Activated effector memory CD4-positive, alpha-beta T cell treated with Interleukin-2 at 50 U/mL for 16 hours (primary cell): ENCODE data around the gene ARMC9.
"Not testable (repeated sequence)": the region's sequence is repeated elsewhere in the genome, so short reads cannot be mapped to it uniquely, and the experiment has no call there.

ENCODE experiments used
- DNase-seq: peaks from one replicate; pipeline ENCODE4 v3.0.0-alpha.2; 2020

ARMC9 gene

DNA sequence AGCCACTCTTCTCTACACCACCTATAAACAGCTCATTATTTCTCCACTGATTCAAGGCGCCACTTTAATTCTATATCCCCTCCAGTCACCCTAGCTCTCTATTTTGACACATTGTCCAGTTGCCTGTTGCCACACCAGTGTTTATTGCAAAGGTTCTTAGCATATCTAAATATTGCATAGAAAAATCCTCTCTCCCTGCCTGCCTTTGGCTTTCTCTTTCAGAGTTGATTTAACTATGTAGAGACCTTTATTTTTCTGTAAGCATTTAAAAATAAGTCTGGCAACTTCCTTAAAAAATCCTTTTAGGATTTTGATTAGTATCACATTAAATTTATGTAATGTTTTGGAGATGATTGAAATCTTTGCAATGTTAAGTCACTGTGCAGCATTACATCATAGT is 149.2 kb downstream of the ARMC9 start:
- no peak for DNase-seq

DNA sequence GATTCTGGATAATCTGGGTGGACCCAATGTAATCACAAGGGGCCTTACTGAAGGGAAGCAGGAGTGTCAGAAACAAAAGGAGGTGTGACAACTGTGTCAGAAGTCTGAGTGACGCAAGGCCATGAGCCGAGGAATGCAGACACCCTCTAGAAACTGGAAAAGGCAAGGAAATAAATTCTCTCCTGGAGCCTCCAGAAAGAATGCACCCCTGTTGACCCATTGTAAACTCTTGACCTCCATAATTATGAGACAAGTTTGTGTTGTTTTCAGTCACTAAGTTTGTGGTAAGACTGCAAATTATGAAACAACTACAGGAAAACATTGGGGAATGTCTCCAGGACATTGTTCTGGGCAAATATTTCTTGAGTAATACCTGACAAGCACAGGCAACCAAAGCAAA is 149.7 kb downstream of the ARMC9 start:
- DNase-seq = no peak

DNA sequence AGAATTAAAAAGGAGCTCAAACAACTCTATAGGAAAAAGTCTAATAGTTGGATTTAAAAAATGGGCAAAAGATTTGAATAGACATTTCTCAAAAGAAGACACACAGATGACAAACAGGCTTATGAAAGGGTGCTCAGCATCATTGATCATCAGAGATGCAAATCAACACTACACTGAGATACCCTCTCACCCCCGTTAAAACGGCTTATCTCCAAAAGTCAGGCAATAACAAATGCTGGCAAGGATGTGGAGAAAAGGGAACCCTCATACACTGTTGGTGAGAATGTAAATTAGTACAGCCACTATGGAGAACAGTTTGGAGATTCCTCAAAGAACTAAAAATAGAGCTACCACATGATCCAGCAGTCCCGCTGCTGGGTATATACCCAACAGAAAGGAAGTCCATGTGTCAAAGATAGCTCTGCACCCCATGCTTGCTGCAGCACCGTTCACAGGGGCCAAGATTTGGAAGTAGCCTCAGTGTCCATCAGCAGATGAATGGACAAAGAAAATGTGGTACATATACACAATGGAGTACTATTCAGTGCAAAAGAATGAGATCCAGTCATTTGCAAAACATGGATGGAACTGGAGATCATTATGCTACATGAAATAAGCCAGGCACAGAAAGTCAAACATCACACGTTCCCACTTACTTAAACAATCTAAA is 150.4 kb downstream of the ARMC9 start:
- no peak for DNase-seq

DNA sequence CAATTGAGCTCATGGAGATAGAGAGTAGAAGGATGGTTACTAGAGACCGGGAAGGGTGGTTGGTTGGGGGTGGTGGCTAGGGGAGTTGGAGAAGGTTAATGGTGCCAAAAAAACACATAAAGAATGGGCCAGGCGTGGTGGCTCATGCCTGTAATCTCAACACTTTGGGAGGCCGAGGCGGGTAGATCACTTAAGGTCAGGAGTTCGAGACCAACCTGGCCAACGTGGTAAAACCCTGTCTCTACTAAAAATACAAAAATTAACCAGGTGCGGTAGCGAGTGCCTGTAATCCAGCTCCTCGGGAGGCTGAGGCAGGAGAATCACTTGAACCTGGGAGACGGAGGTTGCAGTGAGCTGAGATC is 150.9 kb downstream of the ARMC9 start:
- DNase-seq = not testable (repeated sequence)

DNA sequence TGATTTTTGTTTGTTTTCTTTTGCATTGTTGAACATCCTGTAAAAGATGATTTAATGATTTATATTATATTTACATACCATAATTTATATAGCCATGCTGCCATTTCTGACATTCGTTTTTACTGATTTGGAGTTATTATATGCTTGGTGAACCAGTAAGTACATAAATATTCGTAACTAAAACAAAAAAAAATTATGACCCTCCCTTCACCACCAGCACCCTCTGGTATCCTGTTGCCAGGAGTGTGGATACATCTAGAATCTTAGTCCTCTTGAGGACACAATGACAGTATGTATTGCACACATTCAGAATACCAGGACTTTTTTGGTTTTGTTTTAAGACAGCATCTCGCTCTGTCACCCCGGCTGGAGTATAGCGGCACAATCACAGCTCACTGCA is 153.2 kb downstream of the ARMC9 start:
- no peak for DNase-seq

DNA sequence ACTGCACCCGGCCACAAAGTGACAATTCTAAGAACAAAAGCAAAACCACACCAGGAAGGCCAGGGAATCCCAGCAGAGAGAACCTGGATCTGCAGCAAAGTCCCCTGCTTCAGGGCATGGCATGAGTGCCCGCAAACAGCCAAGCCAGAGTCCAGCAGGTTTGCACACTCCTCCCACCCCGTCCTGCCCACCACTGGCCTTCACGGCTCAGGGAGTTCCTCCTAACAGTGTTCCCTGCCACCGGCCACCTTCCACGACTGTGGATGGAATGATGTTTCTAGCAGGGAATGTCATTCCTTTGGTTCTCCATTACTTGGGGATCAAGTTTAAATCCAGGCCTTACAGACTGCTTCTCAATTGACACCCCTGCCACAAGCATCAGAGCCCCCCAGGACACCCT is 155.0 kb downstream of the ARMC9 start:
- no peak for DNase-seq

DNA sequence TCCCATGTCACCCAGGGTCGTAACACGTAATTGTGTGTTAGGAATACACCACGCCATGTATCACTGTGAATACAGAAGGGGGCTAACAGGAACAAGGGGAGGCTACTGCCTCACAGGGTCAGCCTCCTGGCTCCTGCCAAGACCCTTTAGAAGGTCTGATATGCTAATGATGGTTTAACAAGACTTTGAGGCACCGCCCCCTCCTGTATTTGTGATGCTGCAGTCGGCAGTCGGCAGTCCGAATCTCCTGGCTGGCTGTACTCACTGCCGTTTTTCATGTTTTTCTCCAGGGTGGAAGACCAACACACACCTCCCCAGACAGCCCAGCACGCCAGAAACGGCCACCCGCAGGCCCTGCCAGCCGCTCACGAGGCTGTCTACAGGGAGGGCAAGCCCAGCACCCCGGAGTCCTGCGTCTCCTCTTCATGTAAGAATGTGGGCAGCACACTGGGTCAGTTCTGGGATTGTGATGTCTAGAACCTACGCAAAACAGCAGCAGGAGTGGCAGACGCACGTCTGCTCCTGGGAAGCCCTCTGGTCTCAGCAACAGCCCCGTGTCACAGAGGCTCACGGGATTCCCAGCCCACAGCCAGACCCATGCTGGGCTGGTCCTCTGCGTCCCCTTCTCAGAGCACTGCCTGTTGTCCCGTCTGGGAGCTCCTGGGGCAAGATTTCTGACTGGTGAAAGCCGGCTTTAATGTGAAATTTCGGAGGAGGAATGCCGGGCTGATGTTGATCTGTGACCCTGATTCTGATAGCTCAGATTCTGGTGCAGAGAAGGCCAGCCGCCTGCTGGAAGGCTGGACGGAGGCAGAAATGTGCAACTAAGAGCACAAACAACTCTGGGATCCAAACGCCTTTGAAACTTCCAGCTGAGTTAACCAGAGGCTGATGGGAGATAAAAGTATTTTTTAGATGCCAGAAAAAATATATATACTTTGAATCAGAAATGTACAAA is 157.4 kb downstream of the ARMC9 start:
- DNase-seq = no peak

DNA sequence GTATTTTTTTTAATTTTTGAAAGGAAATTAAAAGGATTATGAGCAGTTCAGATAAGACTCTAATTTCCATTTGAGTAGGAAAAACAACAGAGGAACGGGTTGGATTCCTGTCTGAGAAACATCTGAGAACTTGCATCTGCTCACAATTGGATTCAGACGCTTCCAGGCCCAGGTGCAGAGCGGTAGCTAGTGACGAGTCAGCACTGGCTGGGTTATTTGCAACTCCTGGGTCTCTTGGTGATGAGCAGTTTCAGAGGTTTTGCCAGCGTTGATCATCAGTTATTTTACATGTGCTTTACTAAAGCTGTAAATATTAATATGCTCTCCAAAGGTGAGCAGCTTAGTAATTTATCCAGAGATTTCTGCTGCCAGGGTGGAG is 158.0 kb downstream of the ARMC9 start:
- DNase-seq = no peak

DNA sequence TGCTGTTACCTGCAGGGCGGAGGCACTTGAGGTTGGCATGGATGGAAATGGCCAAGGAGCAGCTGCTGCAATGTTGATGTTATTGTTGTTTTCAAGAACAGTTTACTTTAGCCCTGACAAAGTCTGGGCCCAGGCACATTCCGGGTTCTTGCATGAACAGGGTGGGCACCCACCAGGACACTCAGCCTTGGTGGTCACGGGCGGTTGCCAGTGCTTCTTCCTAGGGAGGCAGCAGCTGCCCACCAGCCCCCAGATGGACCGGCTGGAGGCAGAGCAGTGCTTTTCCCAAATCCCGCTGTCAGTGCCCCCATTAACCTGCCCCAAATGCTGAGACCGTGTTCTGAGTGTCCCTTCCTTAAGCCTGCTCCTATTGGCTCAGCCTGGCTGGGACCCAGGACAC is 158.6 kb downstream of the ARMC9 start:
- DNase-seq = no peak

DNA sequence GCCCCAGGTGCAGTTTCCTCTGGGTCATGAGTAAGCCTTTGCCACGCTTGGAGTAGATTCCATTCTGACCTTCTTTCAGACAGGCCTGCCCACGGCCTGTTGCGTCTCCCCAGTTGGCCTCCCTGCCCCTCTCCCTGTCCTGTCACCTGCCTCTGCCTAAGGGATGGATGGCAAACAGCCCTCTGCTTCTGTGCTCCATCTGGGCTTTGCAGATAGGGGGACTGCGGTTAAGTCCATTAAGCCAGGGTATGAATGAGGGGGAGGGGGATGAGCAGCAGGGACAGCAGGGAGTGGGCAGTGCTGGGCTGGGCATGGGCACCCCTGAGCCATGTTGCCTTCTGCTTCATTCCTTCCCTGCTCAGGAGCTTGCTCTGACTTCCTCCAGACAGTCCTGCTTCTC is 159.5 kb downstream of the ARMC9 start:
- DNase-seq = no peak

DNA sequence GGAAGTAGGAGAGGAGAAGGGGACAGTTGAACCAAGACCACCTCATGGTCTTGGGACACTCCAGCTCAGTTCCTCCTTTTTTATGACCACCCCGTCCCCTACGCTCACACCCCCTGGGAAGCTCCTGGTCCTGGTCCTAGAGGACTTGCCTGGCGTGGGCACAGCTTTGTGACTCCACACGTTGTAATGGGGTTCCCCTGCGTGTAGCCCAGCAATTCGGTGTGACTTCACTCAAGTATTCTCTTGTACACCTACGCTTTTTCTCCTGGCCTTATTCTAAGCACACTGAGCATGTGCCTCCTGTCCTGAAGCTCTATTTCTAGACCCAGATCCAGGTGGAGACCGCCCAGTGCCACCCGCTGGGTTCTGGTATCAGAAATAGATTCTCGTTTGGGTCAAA is 161.0 kb downstream of the ARMC9 start:
- no peak for DNase-seq

DNA sequence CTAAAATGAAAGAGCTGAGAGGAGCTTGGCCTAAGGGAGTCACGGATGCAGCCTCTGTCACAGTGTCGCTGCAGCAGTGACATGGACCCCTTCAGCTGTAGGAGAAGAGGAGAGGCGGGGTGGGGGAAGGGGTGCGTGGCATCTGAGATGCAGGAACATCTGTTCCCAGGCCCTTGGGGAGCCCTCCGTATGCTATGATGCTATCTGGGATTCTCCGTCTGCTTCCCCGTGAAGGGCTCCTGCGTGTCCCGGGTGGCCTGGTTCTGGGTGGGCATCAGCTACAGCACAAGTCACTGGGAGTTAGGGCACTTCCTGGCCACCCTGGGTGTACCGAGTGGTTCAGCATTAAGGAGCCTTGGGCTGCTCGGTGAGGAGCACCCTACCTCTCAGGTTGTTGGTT is 161.5 kb downstream of the ARMC9 start:
- no peak for DNase-seq

DNA sequence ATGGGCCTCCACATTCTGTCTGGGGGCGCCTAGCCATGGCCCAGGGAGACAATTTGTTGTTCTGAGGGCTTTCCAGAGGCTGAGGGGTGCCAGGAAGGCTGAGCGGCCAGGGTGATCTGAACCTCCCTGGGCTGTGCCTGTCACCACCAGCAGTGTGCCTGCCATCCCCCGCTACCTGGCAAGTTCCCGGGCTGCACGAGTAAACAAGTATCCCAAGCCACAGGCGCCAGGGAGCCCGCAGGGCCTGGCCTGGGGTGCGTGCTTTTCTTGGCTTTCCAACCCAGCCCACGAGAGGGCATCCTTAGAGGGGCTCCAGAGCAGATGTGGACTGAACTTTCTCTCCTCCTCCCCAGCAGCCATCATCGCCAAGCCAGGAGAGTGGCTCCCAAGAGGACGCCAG is 162.0 kb downstream of the ARMC9 start:
- no peak for DNase-seq

DNA sequence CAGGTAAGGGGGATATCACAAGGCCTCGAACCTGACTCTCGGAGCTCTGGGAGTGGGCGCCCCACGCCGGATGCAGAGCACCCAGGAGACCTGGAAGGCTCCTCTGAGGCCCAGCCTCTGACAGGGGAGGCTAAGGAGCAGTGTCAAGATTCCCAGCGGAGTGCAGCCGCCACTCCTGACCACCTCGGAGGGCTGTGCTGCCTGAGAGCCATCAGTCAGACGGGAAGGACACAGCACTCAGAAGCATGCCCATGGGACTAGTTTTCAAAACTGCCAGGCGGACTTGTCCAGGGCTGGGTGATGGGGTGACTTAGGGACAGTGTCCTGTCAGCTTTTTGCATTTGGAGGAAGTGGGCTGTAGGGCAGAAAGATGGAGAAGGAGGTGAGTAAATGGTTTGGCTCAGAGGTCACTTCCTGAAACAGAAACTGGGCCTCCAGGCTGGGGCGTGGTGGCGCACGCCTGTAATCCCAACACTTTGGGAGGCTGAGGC is 162.5 kb downstream of the ARMC9 start:
- no peak for DNase-seq

DNA sequence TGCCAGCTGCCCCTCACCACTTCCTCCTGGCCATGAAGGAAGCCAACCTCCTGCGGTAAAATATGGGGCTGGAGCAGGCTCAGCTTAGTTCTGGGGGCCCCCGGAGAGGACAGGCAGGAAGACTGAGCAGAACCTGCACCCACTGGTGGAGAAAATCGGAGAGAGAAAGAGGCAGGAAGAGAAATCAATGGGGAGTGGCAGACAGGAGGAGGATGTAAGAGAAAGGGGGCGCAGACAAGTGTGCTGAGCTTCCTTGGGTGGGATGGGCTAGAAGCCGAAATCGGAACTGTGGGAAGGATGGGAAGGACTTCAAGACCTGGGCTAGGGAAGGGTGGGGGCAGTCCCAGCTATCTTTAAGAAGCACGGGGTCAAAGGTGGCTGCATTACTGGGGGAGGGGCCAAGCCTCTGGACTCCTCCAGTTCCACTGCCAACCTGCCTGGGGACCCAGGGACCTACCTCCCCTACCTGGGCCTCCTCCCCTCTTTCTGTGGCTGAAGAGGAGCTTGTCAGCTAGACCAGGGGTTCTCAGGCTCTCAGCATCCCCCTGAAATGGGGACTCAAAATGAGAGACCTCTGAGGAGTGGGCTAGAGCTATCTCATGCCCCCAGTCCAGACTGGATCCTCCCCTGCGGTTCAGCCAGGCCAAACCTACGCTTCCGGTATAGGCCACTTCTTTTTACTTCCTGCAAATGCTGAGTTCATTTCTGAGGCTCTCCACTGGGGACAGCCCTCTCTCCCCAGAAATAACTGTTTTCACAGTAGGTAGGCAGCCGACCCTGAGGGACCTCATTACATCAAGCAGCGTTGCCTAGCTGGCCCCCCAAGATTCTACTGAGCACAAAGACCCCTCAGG is 163.5 kb downstream of the ARMC9 start:
- no peak for DNase-seq

DNA sequence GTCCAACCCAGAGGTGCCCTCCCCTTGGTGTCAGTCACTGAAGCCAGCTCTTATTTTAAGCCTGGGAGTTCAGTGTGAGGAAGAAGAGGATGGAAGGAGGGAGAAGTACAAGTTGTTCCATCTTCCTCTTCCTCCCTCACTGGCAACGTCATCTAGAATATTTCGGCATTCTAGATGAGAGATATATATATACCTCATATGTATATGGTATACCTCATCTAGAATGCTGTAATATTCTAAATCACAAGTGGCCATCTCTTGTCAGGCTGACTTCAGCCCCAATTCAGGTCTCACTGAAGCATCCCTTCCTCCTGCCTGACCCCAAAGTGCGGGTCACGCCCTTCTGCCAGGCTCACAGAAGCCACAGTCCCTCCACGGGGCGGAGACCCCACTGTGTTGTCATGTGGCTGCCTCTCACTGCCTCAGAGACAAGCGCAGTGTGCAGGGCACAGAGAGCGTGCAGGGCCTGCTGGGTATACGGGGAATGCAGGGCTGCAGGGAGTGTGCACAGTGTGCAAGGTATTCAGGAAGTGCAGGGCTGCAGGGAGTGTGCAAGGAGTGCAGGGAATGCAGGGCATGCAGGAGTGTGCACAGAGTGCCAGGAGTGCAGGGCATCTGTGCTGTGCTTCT is 164.2 kb downstream of the ARMC9 start:
- DNase-seq = no peak

DNA sequence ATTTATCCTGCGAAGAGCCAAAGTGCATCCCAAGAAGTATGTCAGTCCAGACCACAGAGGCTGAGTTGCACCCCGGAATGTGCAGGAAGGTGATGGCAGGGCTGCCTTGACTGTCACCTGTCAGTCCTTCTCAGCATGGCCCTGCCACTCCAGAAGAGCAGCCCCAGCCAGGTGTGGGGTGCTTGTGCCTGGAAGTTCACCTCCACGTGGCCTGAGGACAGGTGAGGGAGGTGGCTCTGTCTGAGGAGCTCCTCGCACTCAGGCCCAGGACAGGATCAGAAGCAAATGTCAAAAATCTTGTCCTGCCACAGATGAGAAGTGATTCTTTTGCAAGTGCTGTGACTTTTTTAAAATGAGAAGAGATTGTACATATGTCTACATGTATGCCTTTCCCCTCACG is 165.6 kb downstream of the ARMC9 start:
- DNase-seq = no peak

DNA sequence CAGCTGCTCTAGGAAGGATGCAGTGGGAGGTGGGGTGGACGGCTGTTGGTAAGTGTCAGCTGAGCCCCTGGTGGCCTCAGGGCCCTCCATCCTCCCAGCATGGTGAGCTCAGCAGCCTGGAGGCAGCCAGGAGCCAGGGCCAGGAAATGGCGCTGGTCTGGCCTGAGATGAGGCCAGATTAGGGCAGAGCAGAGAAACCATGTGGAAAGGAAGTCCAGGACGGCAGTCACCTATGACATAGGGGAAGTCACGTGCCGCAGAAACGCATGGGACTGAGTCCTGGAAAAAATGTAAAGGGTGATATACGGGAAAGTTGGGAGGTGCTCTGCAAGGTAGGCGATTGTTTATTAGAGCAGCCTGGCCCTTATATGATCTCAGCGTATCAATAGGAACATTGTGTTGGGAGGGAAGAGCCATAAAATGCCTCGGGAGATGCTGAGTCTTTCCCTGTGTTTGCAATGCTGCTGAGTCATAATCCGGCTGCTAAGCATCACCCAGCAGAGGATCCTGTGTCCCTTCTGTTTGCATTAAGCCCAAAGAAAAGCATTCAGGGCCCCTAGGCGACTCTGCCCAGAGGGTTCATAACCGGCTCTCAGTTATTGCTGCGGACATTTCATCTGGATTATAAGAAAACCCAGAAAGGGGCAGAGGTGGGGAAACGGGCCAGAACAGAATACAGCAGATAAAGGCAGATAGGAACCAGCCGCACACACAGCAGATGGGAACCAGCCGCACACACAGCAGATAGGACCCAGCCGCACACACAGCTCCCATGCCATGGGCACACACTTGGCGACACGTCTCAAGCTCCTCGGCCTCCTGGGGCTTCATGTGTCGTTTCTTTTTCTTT is 166.8 kb downstream of the ARMC9 start:
- no peak for DNase-seq

DNA sequence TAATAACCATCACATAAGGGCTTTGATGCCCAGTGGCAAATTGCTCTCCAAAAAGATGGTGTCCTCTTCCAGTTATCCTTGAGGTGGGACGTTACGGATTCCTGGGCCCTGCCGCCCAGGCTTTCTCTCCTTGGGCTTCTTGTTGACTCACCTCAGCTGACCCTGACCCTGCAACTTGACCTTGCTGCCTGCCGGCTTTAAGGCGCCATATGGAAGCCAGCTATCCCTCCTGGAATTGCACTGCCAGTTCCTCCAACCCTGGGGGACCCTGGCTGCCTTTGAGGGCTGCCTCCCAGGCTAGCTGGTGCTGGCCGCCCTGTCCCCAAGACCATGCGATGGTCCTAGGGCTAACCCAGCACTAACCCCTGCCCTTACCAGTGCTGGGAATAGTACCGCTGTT is 168.7 kb downstream of the ARMC9 start:
- no peak for DNase-seq

DNA sequence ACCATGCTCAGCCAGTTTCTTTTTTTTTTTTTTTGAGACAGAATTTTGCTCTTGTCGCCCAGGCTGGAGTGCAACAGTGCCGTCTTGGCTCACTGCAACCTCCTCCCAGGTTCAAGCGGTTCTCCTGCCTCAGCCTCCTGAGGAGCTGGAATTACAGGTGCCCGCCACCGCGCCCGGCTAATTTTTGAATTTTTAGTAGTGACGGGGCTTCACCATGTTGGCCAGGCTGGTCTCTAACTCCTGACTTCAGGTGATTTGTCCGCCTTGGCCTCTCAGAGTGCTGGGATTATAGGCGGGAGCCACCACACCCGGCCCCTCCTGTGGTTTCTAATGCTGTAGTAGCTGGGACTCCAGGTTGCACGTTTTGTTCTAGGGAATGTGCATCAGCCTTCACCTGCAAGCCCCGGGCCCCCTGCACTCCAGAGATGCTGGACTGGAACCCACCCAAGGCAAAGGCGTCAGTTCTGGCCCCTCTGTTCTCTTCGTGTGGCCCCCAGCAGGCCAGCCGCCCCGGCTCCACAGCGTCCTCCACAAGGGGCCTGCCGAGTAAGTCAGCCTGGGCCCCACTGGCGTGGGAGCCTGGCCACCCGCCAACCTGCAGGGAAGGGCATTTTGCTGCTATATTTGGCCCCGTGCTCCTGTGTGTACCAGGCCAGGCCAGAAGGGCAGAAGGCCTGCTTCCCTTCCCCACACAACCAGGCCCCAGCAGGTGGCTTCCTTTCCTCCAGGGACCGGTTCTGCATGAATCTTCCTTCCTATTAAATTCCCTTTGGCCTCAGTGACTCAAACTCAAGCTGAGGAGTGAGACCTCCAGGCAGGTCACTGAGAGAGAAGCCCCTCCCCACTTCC is 171.4 kb downstream of the ARMC9 start:
- DNase-seq = no peak

DNA sequence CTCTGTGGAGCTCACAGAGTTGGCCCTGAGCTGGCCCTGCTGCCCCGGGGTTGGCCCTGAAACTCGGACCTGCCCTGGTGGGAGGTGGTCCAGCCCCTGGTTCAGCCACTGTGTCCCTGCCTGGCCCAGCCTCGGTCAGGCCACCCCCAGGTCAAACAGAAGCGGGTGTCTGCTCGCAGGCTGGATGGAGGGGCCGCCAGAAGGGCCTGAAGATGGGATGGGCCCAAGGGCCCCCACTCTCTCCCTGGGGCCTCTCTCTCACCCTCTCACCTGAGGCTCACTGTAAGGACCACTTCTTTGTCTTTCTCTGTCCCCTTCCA is 172.0 kb downstream of the ARMC9 start:
- DNase-seq = no peak
